ENCODE data around the gene CAMSAP1.

- TF ChIP-seq RARB (CRISPR knock-in tag; IDR thresholded peaks at IDR 0.05): no peak
- TF ChIP-seq, protein P1, sequence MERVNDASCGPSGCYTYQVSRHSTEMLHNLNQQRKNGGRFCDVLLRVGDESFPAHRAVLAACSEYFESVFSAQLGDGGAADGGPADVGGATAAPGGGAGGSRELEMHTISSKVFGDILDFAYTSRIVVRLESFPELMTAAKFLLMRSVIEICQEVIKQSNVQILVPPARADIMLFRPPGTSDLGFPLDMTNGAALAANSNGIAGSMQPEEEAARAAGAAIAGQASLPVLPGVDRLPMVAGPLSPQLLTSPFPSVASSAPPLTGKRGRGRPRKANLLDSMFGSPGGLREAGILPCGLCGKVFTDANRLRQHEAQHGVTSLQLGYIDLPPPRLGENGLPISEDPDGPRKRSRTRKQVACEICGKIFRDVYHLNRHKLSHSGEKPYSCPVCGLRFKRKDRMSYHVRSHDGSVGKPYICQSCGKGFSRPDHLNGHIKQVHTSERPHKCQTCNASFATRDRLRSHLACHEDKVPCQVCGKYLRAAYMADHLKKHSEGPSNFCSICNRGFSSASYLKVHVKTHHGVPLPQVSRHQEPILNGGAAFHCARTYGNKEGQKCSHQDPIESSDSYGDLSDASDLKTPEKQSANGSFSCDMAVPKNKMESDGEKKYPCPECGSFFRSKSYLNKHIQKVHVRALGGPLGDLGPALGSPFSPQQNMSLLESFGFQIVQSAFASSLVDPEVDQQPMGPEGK (CRISPR knock-in tag; IDR thresholded peaks at IDR 0.05; ENCODE audit: borderline replicate concordance): no peak
- TF ChIP-seq ZNF565 (CRISPR knock-in tag; conservative IDR thresholded peaks at IDR 0.05; ENCODE audit: low read depth): no peak
Measured at GRCh38 chr9:135782946-135783345, 124.4 kb downstream of the CAMSAP1 start.

Data from SK-N-SH treated with all-trans-retinoic acid at 6 μM for 48 hours (cell line).